SK-N-SH treated with all-trans-retinoic acid at 6 μM for 48 hours (cell line): ENCODE results near the gene COA7.

Experiments used
- ARNTL ChIP-seq: fragments of 450-650 bp; formaldehyde crosslinking; IDR thresholded peaks from 2 replicates; pipeline ENCODE4 v1.5.0; 2020; ENCODE audit warnings: low read depth, mild to moderate bottlenecking, moderate library complexity, borderline replicate concordance
- CREB5 ChIP-seq: fragments of 250-450 bp; sonication (Bioruptor Pico); IDR thresholded peaks from 2 replicates; pipeline ENCODE4 v1.5.1; 2020; ENCODE audit warnings: low read depth, mild to moderate bottlenecking, moderate library complexity

GRCh38 chr1:52669696-52670095, 28.5 kb downstream of the COA7 start:
- TF ChIP-seq CREB5 (CRISPR knock-in tag) (no peak), ARNTL (CRISPR knock-in tag) (no peak)
